Fibroblast of lung (primary cell): ENCODE data around the gene FTCDNL1. TPM values are rescaled to one million over a fixed set of nuclear protein-coding genes. Genes with fewer than 3 reads are reported as not detected.

Experiments used
- DNase-seq, 2 donors: peaks; one replicate each; pipeline versions ENCODE4 v3.0.0 to v3.0.0-alpha.2; 2010; ENCODE audit warnings: low read depth in 2 of 2
- H2AFZ ChIP-seq: 2 replicates; pipeline ENCODE4 v1.5.1; 2012; ENCODE audit warnings: low read length, control low read depth, inconsistent platforms
- H3K27ac ChIP-seq: 2 replicates; pipeline ENCODE4 v1.5.1; 2011; ENCODE audit warnings: low read length, control low read depth; ENCODE audit not compliant: insufficient read depth
- H3K27me3 ChIP-seq: 2 replicates; pipeline ENCODE4 v1.5.1; 2011; ENCODE audit warnings: mild to moderate bottlenecking, low read length; ENCODE audit not compliant: control insufficient read depth, insufficient read depth
- H3K36me3 ChIP-seq: 2 replicates; pipeline ENCODE4 v1.5.1; 2011; ENCODE audit warnings: low read length; ENCODE audit not compliant: control insufficient read depth, insufficient read depth
- H3K4me1 ChIP-seq: 2 replicates; pipeline ENCODE4 v1.5.1; 2011; ENCODE audit warnings: low read length; ENCODE audit not compliant: control insufficient read depth, insufficient read depth; ENCODE audit errors: extremely low read depth
- H3K4me2 ChIP-seq: 2 replicates; pipeline ENCODE4 v1.5.1; 2011; ENCODE audit warnings: low read length, control low read depth; ENCODE audit not compliant: insufficient read depth; ENCODE audit errors: extremely low read depth
- H3K4me3 ChIP-seq, 4 experiments: fragments of 200-600 bp in 1 of 4; sonication (generic) in 1 of 4; replicated peaks in 1 of 4; 2 replicates each; pipeline ENCODE4 v1.5.1; 2011 to 2016; ENCODE audit warnings: low read length in 4 of 4, low read depth in 3 of 4, mild to moderate bottlenecking in 3 of 4, control low read depth in 2 of 4, inconsistent platforms in 1 of 4, mixed read lengths in 1 of 4; ENCODE audit not compliant: insufficient read depth in 1 of 4; ENCODE audit errors: control extremely low read depth in 1 of 4
- H3K79me2 ChIP-seq: 2 replicates; pipeline ENCODE4 v1.5.1; 2012; ENCODE audit warnings: mild to moderate bottlenecking, low read length, inconsistent platforms; ENCODE audit not compliant: control insufficient read depth, insufficient read depth
- H3K9ac ChIP-seq: 2 replicates; pipeline ENCODE4 v1.5.1; 2011; ENCODE audit warnings: mild to moderate bottlenecking, low read length, control low read depth; ENCODE audit not compliant: insufficient read depth
- H3K9me3 ChIP-seq: 2 replicates; pipeline ENCODE4 v1.5.1; 2012; ENCODE audit warnings: low read depth, low read length; ENCODE audit not compliant: control insufficient read depth, insufficient read depth
- H4K20me1 ChIP-seq: 2 replicates; pipeline ENCODE4 v1.5.1; 2011; ENCODE audit warnings: low read length; ENCODE audit not compliant: control insufficient read depth, insufficient read depth; ENCODE audit errors: extremely low read depth
- CTCF ChIP-seq, 2 donors: IDR thresholded peaks in 1 of 2; conservative IDR thresholded peaks in 1 of 2; 1 replicate in 1 of 2; 2 replicates in 1 of 2; pipeline ENCODE4 v1.5.1; 2011 to 2012; ENCODE audit warnings: low read length in 2 of 2, control low read depth in 1 of 2, inconsistent platforms in 1 of 2, low read depth in 1 of 2, mild to moderate bottlenecking in 1 of 2
- EZH2 ChIP-seq: IDR thresholded peaks from 2 replicates; pipeline ENCODE4 v1.5.1; 2012; ENCODE audit warnings: low read length, control low read depth, mild to moderate bottlenecking; ENCODE audit errors: missing control alignments
- polyA plus RNA-seq, 2 donors: library from polyadenylated mRNA; depleted of rRNA in 1 of 2; stranded (reverse) in 1 of 2; unstranded in 1 of 2; fragments of >200 nt; gene quantifications; 2 replicates each; pipeline ENCODE4 v1.2.1, GENCODE V29; 2011 to 2012; ENCODE audit warnings: missing spikeins in 1 of 2
- total RNA-seq: library from RNA; depleted of rRNA; stranded (reverse); fragments of >200 nt; gene quantifications from 2 replicates; pipeline ENCODE4 v1.2.1, GENCODE V29; 2014

The FTCDNL1 gene
- total and polyA plus RNA-seq, 2 donors (not counting 1 experiment from before 2014, with no cell fraction given): 1.0 to 3.6 TPM

GRCh38 chr2:199833525-199833924, 17.5 kb downstream of the FTCDNL1 start:
- Histone ChIP-seq H3K27ac (no peak overlapping the region), H3K36me3 (no peaks in the 10 kb centered on the region), H2AFZ (no peak overlapping the region), H3K9me3 (no peaks in the 10 kb centered on the region), H3K79me2 (no peaks in the 10 kb centered on the region), H3K27me3 (no peaks in the 10 kb centered on the region), H3K4me2 (no peak overlapping the region), H4K20me1 (no peaks in the 10 kb centered on the region), H3K4me1 (no peaks in the 10 kb centered on the region), H3K4me3 (no peak overlapping the region), H3K9ac (no peak overlapping the region)
- peak in 1 of 2 donors; percentile 3 for DNase-seq
- TF ChIP-seq CTCF (conservative IDR thresholded peaks at IDR 0.05 in 1 of 2, IDR thresholded peaks at IDR 0.05 in 1 of 2; ENCODE audit: low read depth in 1 of 2, low read length in 2 of 2) (no peak), EZH2 (no peak)

DNA sequence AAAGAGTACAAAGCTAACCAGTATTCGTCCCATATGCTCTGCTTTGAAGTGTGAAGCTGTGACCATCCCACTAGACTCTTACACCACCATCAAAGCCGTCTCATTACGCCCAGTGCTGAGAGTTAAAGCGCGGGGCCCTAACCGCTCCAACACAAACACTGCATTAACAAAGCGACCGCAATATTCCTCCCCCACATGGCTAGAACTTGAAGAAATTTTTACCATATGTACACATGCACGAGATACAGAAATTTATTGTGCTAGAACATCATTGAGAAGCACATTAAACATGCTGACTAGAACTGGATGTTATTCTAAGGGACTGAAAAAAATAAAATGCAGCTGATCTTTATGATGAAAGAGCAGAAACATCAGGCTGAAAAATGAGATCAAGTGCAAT, 20.5 kb downstream of the FTCDNL1 start:
- Histone ChIP-seq H3K4me1 (no peaks in the 10 kb centered on the region), H3K27me3 (no peaks in the 10 kb centered on the region), H3K9me3 (no peaks in the 10 kb centered on the region), H3K9ac (no peak overlapping the region), H3K4me3 (no peak overlapping the region), H2AFZ (no peak overlapping the region), H3K36me3 (no peaks in the 10 kb centered on the region), H3K27ac (no peak overlapping the region), H3K4me2 (no peak overlapping the region), H4K20me1 (no peaks in the 10 kb centered on the region), H3K79me2 (no peaks in the 10 kb centered on the region)
- TF ChIP-seq EZH2: no peak
- no peak for TF ChIP-seq CTCF (conservative IDR thresholded peaks at IDR 0.05 in 1 of 2, IDR thresholded peaks at IDR 0.05 in 1 of 2; ENCODE audit: low read depth in 1 of 2, low read length in 2 of 2)
- no peak for DNase-seq

GRCh38 chr2:199829628-199830027, 21.4 kb downstream of the FTCDNL1 start:
- no peaks in the 10 kb centered on the region for H3K36me3 ChIP-seq
- H3K79me2 ChIP-seq: no peaks in the 10 kb centered on the region
- H3K27ac ChIP-seq: no peak overlapping the region
- H3K4me3 ChIP-seq: no peak overlapping the region
- H4K20me1 ChIP-seq: no peaks in the 10 kb centered on the region
- H3K4me1 ChIP-seq: no peaks in the 10 kb centered on the region
- no peak overlapping the region for H3K9ac ChIP-seq
- no peak for TF ChIP-seq CTCF (conservative IDR thresholded peaks at IDR 0.05 in 1 of 2, IDR thresholded peaks at IDR 0.05 in 1 of 2; ENCODE audit: low read depth in 1 of 2, low read length in 2 of 2)
- H3K9me3 ChIP-seq: no peaks in the 10 kb centered on the region
- DNase-seq: no peak
- H3K27me3 ChIP-seq: no peaks in the 10 kb centered on the region
- H2AFZ ChIP-seq: no peak overlapping the region
- no peak overlapping the region for H3K4me2 ChIP-seq
